MM.1S (cell line): ENCODE results near the gene CNTD1.

Source experiments
- DNase-seq: peaks from one replicate; pipeline ENCODE4 v3.0.0-alpha.2; 2015
- H2AFZ ChIP-seq: fragments of 300-600 bp; sonication (generic); 2 replicates; pipeline ENCODE4 v1.6.0; 2016; ENCODE audit warnings: antibody characterized with exemption, low read length
- H3F3A ChIP-seq: fragments of 300-600 bp; sonication (generic); 2 replicates; pipeline ENCODE4 v1.6.1; 2016; ENCODE audit warnings: mild to moderate bottlenecking, antibody characterized with exemption, low read length, moderate library complexity, mixed read lengths; ENCODE audit not compliant: insufficient read depth
- H3K27ac ChIP-seq: fragments of 300-600 bp; sonication (generic); 2 replicates; pipeline ENCODE4 v1.5.1; 2016; ENCODE audit warnings: mild to moderate bottlenecking, low read length
- H3K27me3 ChIP-seq: fragments of 300-600 bp; sonication (generic); replicated peaks from 2 replicates; pipeline ENCODE4 v1.6.0; 2016; ENCODE audit warnings: low read length; ENCODE audit not compliant: insufficient read depth
- H3K36me3 ChIP-seq: fragments of 300-600 bp; sonication (generic); replicated peaks from 2 replicates; pipeline ENCODE4 v1.6.1; 2016; ENCODE audit warnings: mild to moderate bottlenecking, low read length, mixed read lengths; ENCODE audit not compliant: insufficient read depth
- H3K4me1 ChIP-seq: fragments of 300-600 bp; sonication (generic); 2 replicates; pipeline ENCODE4 v1.6.1; 2016; ENCODE audit warnings: low read length, mixed read lengths
- H3K4me2 ChIP-seq: fragments of 300-600 bp; sonication (generic); 2 replicates; pipeline ENCODE4 v1.6.0; 2016; ENCODE audit warnings: low read depth, low read length
- H3K4me3 ChIP-seq: fragments of 300-600 bp; sonication (generic); 2 replicates; pipeline ENCODE4 v1.5.1; 2016; ENCODE audit warnings: low read length, mixed read lengths
- H3K79me2 ChIP-seq: fragments of 300-600 bp; sonication (generic); 2 replicates; pipeline ENCODE4 v1.6.1; 2016; ENCODE audit warnings: mixed run types, low read length, mixed read lengths
- H3K9ac ChIP-seq: fragments of 300-600 bp; sonication (generic); 2 replicates; pipeline ENCODE4 v1.6.1; 2016; ENCODE audit warnings: low read length, mixed read lengths
- H3K9me2 ChIP-seq: fragments of 300-600 bp; sonication (generic); replicated peaks from 2 replicates; pipeline ENCODE4 v1.6.1; 2016; ENCODE audit warnings: mild to moderate bottlenecking, low read length, mixed read lengths; ENCODE audit not compliant: insufficient read depth
- H3K9me3 ChIP-seq: fragments of 300-600 bp; sonication (generic); replicated peaks from 2 replicates; pipeline ENCODE4 v1.6.1; 2016; ENCODE audit warnings: mild to moderate bottlenecking, low read length, mixed read lengths; ENCODE audit not compliant: insufficient read depth
- H4K20me1 ChIP-seq: fragments of 300-600 bp; sonication (generic); 2 replicates; pipeline ENCODE4 v1.6.1; 2016; ENCODE audit warnings: mild to moderate bottlenecking, low read length, moderate library complexity, mixed read lengths; ENCODE audit not compliant: insufficient read depth
- EZH2 ChIP-seq: fragments of 300-600 bp; sonication (generic); optimal IDR thresholded peaks from 2 replicates; pipeline ENCODE3; 2017; ENCODE audit warnings: low read depth, mild to moderate bottlenecking, antibody characterized with exemption, low read length, mixed read lengths
- EZH2phosphoT487 ChIP-seq: fragments of 300-600 bp; sonication (generic); IDR thresholded peaks from 2 replicates; pipeline ENCODE4 v1.6.1; 2018; ENCODE audit warnings: antibody characterized with exemption, low read length
- TF ChIP-seq, protein P1 (sequence below): fragments of 300-600 bp; sonication (generic); IDR thresholded peaks from 2 replicates; pipeline ENCODE4 v1.5.1; 2016; ENCODE audit warnings: antibody characterized with exemption, low read length, mixed read lengths

The CNTD1 gene

GRCh38 chr17:42803074-42803883 is 4.6 kb downstream of the CNTD1 start:
- no peak for DNase-seq
- Histone ChIP-seq H2AFZ (no peak overlapping the region), H3K9me3 (no peaks in the 10 kb centered on the region), H3K9me2 (no peaks in the 10 kb centered on the region), H3K9ac (no peak overlapping the region), H3K36me3 (no peaks in the 10 kb centered on the region), H4K20me1 (no peaks in the 10 kb centered on the region), H3K4me3 (no peak overlapping the region), H3K79me2 (peaks cover 3% of the 10 kb centered on the region), H3K27ac (no peak overlapping the region), H3K27me3 (no peaks in the 10 kb centered on the region), H3F3A (no peaks in the 10 kb centered on the region), H3K4me2 (no peak overlapping the region), H3K4me1 (no peaks in the 10 kb centered on the region)
- TF ChIP-seq, protein P1, sequence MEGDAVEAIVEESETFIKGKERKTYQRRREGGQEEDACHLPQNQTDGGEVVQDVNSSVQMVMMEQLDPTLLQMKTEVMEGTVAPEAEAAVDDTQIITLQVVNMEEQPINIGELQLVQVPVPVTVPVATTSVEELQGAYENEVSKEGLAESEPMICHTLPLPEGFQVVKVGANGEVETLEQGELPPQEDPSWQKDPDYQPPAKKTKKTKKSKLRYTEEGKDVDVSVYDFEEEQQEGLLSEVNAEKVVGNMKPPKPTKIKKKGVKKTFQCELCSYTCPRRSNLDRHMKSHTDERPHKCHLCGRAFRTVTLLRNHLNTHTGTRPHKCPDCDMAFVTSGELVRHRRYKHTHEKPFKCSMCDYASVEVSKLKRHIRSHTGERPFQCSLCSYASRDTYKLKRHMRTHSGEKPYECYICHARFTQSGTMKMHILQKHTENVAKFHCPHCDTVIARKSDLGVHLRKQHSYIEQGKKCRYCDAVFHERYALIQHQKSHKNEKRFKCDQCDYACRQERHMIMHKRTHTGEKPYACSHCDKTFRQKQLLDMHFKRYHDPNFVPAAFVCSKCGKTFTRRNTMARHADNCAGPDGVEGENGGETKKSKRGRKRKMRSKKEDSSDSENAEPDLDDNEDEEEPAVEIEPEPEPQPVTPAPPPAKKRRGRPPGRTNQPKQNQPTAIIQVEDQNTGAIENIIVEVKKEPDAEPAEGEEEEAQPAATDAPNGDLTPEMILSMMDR: no peak

- H3K4me3 ChIP-seq: no peak overlapping the region
- H4K20me1 ChIP-seq: no peaks in the 10 kb centered on the region
- H3K9ac ChIP-seq: no peak overlapping the region
- H3F3A ChIP-seq: no peaks in the 10 kb centered on the region
- H2AFZ ChIP-seq: no peak overlapping the region
- no peaks in the 10 kb centered on the region for H3K27me3 ChIP-seq
- no peak overlapping the region for H3K27ac ChIP-seq
- no peaks in the 10 kb centered on the region for H3K79me2 ChIP-seq
- no peaks in the 10 kb centered on the region for H3K9me3 ChIP-seq
- DNase-seq: no peak
- H3K4me1 ChIP-seq: no peaks in the 10 kb centered on the region
- TF ChIP-seq EZH2phosphoT487 (no peak), EZH2 (no peak)
- TF ChIP-seq, protein P1: no peak
- no peak overlapping the region for H3K4me2 ChIP-seq
- no peaks in the 10 kb centered on the region for H3K36me3 ChIP-seq
- no peaks in the 10 kb centered on the region for H3K9me2 ChIP-seq
These were observed 6.3 kb downstream of the CNTD1 start for GRCh38 chr17:42804918-42805367.

DNA sequence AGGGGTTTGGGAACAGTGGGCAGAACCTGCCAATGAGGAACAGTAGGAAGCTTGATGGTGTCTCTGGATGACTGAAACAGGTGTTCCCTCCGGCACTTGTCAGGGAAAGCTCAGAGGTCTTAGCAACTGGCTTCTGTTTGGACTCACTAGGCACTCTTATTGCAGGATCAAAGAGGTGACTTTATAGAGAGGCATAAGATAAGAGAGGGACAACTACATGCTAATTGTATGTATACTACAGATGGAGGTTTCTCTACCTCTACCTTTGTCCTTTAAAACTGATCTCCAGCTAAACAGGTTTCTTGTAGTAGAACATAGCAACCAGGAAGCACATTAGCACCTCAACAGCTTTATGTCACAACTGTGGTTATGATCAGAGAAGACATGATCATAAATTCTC is 7.6 kb downstream of the CNTD1 start:
- Histone ChIP-seq H3K27ac (no peak overlapping the region), H3K4me3 (no peak overlapping the region), H2AFZ (no peak overlapping the region), H3K9ac (no peak overlapping the region), H4K20me1 (no peaks in the 10 kb centered on the region), H3F3A (no peaks in the 10 kb centered on the region), H3K36me3 (no peaks in the 10 kb centered on the region), H3K27me3 (no peaks in the 10 kb centered on the region), H3K4me2 (no peak overlapping the region), H3K79me2 (no peaks in the 10 kb centered on the region), H3K9me2 (no peaks in the 10 kb centered on the region), H3K4me1 (no peaks in the 10 kb centered on the region), H3K9me3 (no peaks in the 10 kb centered on the region)
- TF ChIP-seq EZH2: no peak
- TF ChIP-seq EZH2phosphoT487: no peak
- TF ChIP-seq, protein P1: no peak
- DNase-seq: no peak
